ENCODE measurements around the gene TMEM158. TPM values are rescaled to one million over a fixed set of nuclear protein-coding genes. Genes with fewer than 3 reads are reported as not detected.

Gene TMEM158
- total and polyA plus RNA-seq, 3 donors from 2014 or later: 5.9 to 11.2 (median 7.8) TPM

DNA sequence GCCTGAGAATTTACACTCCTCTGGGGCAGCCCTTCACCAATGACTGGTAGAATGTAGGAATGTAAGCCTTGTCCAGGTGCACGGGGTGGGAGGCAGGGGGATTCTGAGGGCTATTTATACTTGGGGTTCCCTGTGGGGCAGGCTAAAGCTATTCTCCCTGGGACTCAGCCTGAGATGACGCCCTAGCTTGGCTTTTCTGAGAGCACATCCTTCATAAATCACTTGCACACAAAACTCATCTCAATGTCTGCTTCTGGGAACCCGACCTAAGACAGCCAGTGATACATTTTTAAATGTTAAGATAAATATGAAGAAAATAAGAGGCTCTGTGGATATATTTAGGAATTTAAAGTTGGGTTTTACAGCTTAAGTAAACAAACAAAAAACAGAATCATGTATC is 16.6 kb downstream of the TMEM158 start:
- Histone ChIP-seq H3K27ac (no peak overlapping the region), H3K36me3 (ENCODE audit: low read depth, missing control alignments) (no peaks in the 10 kb centered on the region), H3K4me1 (peaks cover 27% of the 10 kb centered on the region), H3K4me3 (no peak overlapping the region), H3K27me3 (no peaks in the 10 kb centered on the region), H3K9me3 (no peaks in the 10 kb centered on the region)
- DNase-seq: no peak
- WGBS, 2 donors: 88 to 89% methylated on average over 3 of the region's 3 CpGs
- TF ChIP-seq POLR2A (IDR thresholded peaks at IDR 0.05): no peak
- TF ChIP-seq, protein P1, sequence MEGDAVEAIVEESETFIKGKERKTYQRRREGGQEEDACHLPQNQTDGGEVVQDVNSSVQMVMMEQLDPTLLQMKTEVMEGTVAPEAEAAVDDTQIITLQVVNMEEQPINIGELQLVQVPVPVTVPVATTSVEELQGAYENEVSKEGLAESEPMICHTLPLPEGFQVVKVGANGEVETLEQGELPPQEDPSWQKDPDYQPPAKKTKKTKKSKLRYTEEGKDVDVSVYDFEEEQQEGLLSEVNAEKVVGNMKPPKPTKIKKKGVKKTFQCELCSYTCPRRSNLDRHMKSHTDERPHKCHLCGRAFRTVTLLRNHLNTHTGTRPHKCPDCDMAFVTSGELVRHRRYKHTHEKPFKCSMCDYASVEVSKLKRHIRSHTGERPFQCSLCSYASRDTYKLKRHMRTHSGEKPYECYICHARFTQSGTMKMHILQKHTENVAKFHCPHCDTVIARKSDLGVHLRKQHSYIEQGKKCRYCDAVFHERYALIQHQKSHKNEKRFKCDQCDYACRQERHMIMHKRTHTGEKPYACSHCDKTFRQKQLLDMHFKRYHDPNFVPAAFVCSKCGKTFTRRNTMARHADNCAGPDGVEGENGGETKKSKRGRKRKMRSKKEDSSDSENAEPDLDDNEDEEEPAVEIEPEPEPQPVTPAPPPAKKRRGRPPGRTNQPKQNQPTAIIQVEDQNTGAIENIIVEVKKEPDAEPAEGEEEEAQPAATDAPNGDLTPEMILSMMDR (IDR thresholded peaks at IDR 0.05): no peak
- intact Hi-C loops (cut with DNase I; ENCODE audit: low total_unique reads): loop anchor here (5.0 kb wide), 1 partner anchor 167 kb away; no protein-coding TSS in a partner anchor

DNA sequence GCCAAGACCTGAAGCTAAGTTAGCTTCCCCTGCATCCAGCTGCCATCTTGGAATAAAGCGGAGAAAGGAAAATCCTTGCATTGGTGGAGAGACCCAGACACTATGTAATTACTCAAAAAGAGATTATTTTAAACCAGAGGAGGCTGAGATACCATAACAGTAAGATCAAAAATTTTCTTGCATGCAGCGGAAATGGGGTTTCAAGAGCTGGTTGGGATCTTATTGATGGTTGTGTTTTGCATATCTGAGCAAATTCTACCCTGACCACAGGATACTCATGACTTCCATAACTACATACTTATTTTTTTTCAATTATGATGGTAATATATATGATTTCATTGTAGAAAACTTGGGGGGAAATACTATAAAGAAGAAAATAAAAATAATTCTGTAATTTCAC is 17.5 kb downstream of the TMEM158 start:
- intact Hi-C loops (cut with DNase I; ENCODE audit: low total_unique reads): loop anchor here (5.0 kb wide), 1 partner anchor 166 kb away; no protein-coding TSS in a partner anchor
- TF ChIP-seq POLR2A (IDR thresholded peaks at IDR 0.05): no peak
- TF ChIP-seq, protein P1 (IDR thresholded peaks at IDR 0.05): no peak
- 89 to 94% methylated on average over 2 of the region's 2 CpGs for WGBS, 2 donors

DNA sequence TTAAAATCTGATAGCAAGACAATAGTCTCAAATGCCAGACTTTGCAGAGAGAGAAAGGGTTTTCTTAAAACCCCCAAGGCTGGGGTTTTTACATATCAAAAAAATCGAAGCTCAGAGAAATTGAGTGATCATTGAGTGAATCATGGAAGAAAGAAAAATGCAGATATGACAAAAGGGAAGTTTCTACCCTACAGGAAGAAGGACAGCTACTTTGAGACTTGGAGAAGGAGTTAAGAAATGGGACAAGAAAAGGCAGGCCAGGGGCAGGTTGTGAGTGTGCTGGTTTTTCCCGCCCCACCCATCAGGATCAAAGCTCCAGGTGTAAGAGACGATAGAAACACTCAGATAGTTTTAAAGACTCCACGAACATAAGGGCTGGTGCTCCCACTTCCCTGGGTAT is 18.6 kb downstream of the TMEM158 start:
- Histone ChIP-seq H3K27ac (no peak overlapping the region), H3K9me3 (no peaks in the 10 kb centered on the region), H3K36me3 (ENCODE audit: low read depth, missing control alignments) (no peaks in the 10 kb centered on the region), H3K4me3 (no peak overlapping the region), H3K4me1 (peaks cover 26% of the 10 kb centered on the region), H3K27me3 (no peaks in the 10 kb centered on the region)
- WGBS, 2 donors: 90% methylated on average over 4 of the region's 4 CpGs
- TF ChIP-seq POLR2A (IDR thresholded peaks at IDR 0.05): no peak
- TF ChIP-seq, protein P1 (IDR thresholded peaks at IDR 0.05): no peak
- intact Hi-C loops (cut with DNase I; ENCODE audit: low total_unique reads): loop anchor here (5.0 kb wide), 1 partner anchor 165 kb away; no protein-coding TSS in a partner anchor
- DNase-seq: no peak

More for the DNA sequence above, 17.5 kb downstream of the TMEM158 start:
- no peak for DNase-seq
- H3K4me1 ChIP-seq: peaks cover 27% of the 10 kb centered on the region
- no peak overlapping the region for H3K27ac ChIP-seq
- no peaks in the 10 kb centered on the region for H3K27me3 ChIP-seq
- H3K4me3 ChIP-seq: no peak overlapping the region
- H3K36me3 ChIP-seq (ENCODE audit: low read depth, missing control alignments): no peaks in the 10 kb centered on the region
- no peaks in the 10 kb centered on the region for H3K9me3 ChIP-seq

DNA sequence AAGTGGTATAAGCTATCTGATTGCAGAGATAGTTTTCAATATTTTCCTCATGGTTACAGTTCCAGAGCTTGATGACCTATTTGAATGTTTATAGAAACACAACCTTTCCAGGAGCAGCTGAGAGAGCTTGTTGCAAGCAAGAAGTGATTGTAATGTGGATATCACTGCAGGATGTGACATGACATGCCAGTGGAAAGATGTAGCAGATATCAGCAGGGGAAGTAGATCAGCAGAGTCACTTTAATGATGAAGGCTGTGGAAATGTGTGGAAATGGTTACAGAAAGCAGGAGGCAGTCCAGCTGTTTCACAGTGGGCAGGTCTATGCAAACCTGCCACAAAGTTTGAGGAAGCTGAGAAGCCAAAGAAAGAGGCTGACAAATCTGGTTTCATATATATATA is 21.0 kb downstream of the TMEM158 start:
- H3K9me3 ChIP-seq: no peaks in the 10 kb centered on the region
- H3K27me3 ChIP-seq: no peaks in the 10 kb centered on the region
- no peak overlapping the region for H3K27ac ChIP-seq
- H3K4me1 ChIP-seq: peaks cover 5% of the 10 kb centered on the region
- DNase-seq: no peak
- TF ChIP-seq POLR2A (IDR thresholded peaks at IDR 0.05): no peak
- TF ChIP-seq, protein P1 (IDR thresholded peaks at IDR 0.05): no peak
- H3K4me3 ChIP-seq: no peak overlapping the region
- intact Hi-C loops (cut with DNase I; ENCODE audit: low total_unique reads): loop anchor here (5.0 kb wide), 1 partner anchor 163 kb away; no protein-coding TSS in a partner anchor
- no peaks in the 10 kb centered on the region for H3K36me3 ChIP-seq (ENCODE audit: low read depth, missing control alignments)

DNA sequence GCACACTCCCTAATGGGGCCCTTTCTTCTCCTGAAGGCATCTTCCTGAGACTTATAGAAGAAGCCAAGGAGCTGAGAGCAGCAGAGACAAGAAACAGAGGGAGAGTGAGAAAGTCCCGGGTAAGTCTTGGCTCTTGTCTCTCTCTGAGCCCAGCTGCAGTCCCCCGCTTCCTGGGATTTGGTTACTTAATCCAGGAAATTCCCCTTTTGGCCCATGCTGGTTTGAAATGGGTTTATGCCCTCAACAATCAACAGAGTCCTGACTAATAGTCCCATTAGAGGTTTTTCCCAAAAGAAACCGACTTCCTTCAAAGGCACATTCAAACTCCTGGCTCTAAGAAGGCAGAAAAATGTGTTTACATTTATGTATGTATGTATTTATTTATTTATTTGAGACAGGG is 22.0 kb downstream of the TMEM158 start:
- Histone ChIP-seq H3K4me1 (no peaks in the 10 kb centered on the region), H3K27ac (no peak overlapping the region), H3K27me3 (no peaks in the 10 kb centered on the region), H3K9me3 (no peaks in the 10 kb centered on the region), H3K4me3 (no peak overlapping the region), H3K36me3 (ENCODE audit: low read depth, missing control alignments) (no peaks in the 10 kb centered on the region)
- intact Hi-C loops (cut with DNase I; ENCODE audit: low total_unique reads): no loop called here
- WGBS, 2 donors: 52 to 66% methylated on average over 3 of the region's 3 CpGs
- TF ChIP-seq POLR2A (IDR thresholded peaks at IDR 0.05): no peak
- TF ChIP-seq, protein P1 (IDR thresholded peaks at IDR 0.05): no peak
- no peak for DNase-seq

Measured in testis (tissue), 3 donors.